HG02571 (cell line): ENCODE measurements around the gene CDH4.

ENCODE experiments used
- ATAC-seq: cut with Tn5 transposase; IDR thresholded peaks from one replicate; pipeline ENCODE4 v1.9.1; 2021; ENCODE audit warnings: mild to moderate bottlenecking, moderate library complexity; ENCODE audit not compliant: unreplicated experiment

The CDH4 gene

DNA sequence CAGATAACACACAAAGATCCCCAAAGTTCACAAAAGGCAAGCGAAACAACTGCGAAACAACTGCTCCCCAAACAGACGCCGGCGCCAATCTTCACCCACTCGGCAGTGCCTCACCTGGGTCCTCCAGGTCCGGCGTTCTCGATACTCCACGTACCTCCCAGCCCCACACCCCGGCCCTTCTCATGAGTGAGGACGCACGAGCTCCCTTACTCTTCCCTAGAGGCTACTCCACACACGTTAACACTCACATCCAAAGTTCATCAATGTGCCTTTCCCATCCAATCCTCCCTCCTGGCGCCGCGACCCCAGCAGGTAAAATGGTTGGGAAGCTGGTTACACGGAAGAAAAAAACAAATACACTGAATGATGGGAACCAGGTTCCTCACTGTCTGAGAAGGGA lies 736.6 kb downstream of the CDH4 start:
- ATAC-seq = no peak

DNA sequence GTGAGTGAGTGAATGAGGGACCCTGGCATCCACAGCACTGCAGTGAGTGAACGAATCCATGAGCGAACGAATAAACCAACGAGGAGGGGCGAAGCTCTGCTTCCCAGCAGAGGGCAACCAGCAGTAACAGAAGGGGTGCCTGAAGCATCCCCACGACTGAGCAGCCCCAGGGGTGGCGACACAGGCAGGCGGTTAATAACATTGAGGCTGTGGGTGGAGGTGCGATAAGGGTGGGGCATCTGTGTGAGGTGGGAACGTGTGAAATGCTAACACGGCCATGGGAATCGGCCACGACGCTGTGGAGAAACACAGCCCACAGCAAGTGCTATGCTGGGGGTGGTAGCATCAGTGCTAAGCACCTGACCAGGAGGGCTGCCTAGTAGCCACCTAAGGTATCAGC lies 737.7 kb downstream of the CDH4 start:
- ATAC-seq = no peak
